ENCODE data around the gene RPS29. TPM values are rescaled to one million over a fixed set of nuclear protein-coding genes. Genes with fewer than 3 reads are reported as not detected.

Gene RPS29
- polyA plus RNA-seq, 1 experiment: 3,597 TPM

- Histone ChIP-seq H3K27ac (ENCODE audit: low read depth, low read length) (no peak overlapping the region), H3K27me3 (ENCODE audit: control insufficient read depth, insufficient read depth, low read length) (no peaks in the 10 kb centered on the region), H3K4me3 (ENCODE audit: low read depth, low read length) (no peak overlapping the region), H3K9me3 (ENCODE audit: control insufficient read depth, insufficient read depth, low read length) (no peaks in the 10 kb centered on the region)
- no peak for TF ChIP-seq CTCF (IDR thresholded peaks at IDR 0.05; ENCODE audit: low read depth, low read length)
- DNase-seq (ENCODE audit: low read depth, low spot score): no peak
- ChIA-PET CTCF (interaction anchor here (1.7 kb wide), 1 partner anchor 113 kb away, joined by 6 read pairs; no protein-coding TSS in a partner anchor), POLR2A (no interaction called here)
These were observed 12.1 kb downstream of the RPS29 start for GRCh38 chr14:49574038-49574437.

GRCh38 chr14:49569281-49569680 lies 16.9 kb downstream of the RPS29 start:
- H3K4me3 ChIP-seq (ENCODE audit: low read depth, low read length): no peak overlapping the region
- no peaks in the 10 kb centered on the region for H3K9me3 ChIP-seq (ENCODE audit: control insufficient read depth, insufficient read depth, low read length)
- H3K27me3 ChIP-seq (ENCODE audit: control insufficient read depth, insufficient read depth, low read length): no peaks in the 10 kb centered on the region
- ChIA-PET POLR2A (no interaction called here), CTCF (no interaction called here)
- H3K27ac ChIP-seq (ENCODE audit: low read depth, low read length): no peak overlapping the region
- TF ChIP-seq CTCF (IDR thresholded peaks at IDR 0.05; ENCODE audit: low read depth, low read length): no peak
- DNase-seq (ENCODE audit: low read depth, low spot score): no peak

- ChIA-PET POLR2A (no interaction called here), CTCF (interaction anchor here (1.3 kb wide), 1 partner anchor 105 kb away, joined by 4 read pairs; no protein-coding TSS in a partner anchor)
- Histone ChIP-seq H3K4me3 (ENCODE audit: low read depth, low read length) (no peak overlapping the region), H3K27me3 (ENCODE audit: control insufficient read depth, insufficient read depth, low read length) (no peaks in the 10 kb centered on the region), H3K27ac (ENCODE audit: low read depth, low read length) (no peak overlapping the region), H3K9me3 (ENCODE audit: control insufficient read depth, insufficient read depth, low read length) (no peaks in the 10 kb centered on the region)
- no peak for TF ChIP-seq CTCF (IDR thresholded peaks at IDR 0.05; ENCODE audit: low read depth, low read length)
- DNase-seq (ENCODE audit: low read depth, low spot score): no peak
These were observed 19.5 kb downstream of the RPS29 start for GRCh38 chr14:49566714-49567113.

GRCh38 chr14:49559979-49560768 lies 26.0 kb downstream of the RPS29 start:
- Histone ChIP-seq H3K27ac (ENCODE audit: low read depth, low read length) (no peak overlapping the region), H3K27me3 (ENCODE audit: control insufficient read depth, insufficient read depth, low read length) (no peaks in the 10 kb centered on the region), H3K4me3 (ENCODE audit: low read depth, low read length) (no peak overlapping the region), H3K9me3 (ENCODE audit: control insufficient read depth, insufficient read depth, low read length) (no peaks in the 10 kb centered on the region)
- ChIA-PET POLR2A (no interaction called here), CTCF (no interaction called here)
- TF ChIP-seq CTCF (IDR thresholded peaks at IDR 0.05; ENCODE audit: low read depth, low read length): no peak
- DNase-seq (ENCODE audit: low read depth, low spot score): no peak

GRCh38 chr14:49553892-49554291 lies 32.3 kb downstream of the RPS29 start:
- no peak overlapping the region for H3K4me3 ChIP-seq (ENCODE audit: low read depth, low read length)
- DNase-seq (ENCODE audit: low read depth, low spot score): no peak
- H3K27ac ChIP-seq (ENCODE audit: low read depth, low read length): no peak overlapping the region
- CTCF ChIA-PET: no interaction called here
- TF ChIP-seq CTCF (IDR thresholded peaks at IDR 0.05; ENCODE audit: low read depth, low read length): no peak
- no peaks in the 10 kb centered on the region for H3K9me3 ChIP-seq (ENCODE audit: control insufficient read depth, insufficient read depth, low read length)
- H3K27me3 ChIP-seq (ENCODE audit: control insufficient read depth, insufficient read depth, low read length): peaks cover 5% of the 10 kb centered on the region
- POLR2A ChIA-PET: no interaction called here

Data from AG04450 (cell line).